GM12801 (cell line): ENCODE measurements around the gene GKN1.

ENCODE experiments used
- TF ChIP-seq, protein P1 (sequence below): IDR thresholded peaks from one replicate; pipeline ENCODE4 v1.5.1; 2011; ENCODE audit warnings: control low read depth; ENCODE audit not compliant: insufficient read length; ENCODE audit errors: extremely low read depth

GKN1 gene

DNA sequence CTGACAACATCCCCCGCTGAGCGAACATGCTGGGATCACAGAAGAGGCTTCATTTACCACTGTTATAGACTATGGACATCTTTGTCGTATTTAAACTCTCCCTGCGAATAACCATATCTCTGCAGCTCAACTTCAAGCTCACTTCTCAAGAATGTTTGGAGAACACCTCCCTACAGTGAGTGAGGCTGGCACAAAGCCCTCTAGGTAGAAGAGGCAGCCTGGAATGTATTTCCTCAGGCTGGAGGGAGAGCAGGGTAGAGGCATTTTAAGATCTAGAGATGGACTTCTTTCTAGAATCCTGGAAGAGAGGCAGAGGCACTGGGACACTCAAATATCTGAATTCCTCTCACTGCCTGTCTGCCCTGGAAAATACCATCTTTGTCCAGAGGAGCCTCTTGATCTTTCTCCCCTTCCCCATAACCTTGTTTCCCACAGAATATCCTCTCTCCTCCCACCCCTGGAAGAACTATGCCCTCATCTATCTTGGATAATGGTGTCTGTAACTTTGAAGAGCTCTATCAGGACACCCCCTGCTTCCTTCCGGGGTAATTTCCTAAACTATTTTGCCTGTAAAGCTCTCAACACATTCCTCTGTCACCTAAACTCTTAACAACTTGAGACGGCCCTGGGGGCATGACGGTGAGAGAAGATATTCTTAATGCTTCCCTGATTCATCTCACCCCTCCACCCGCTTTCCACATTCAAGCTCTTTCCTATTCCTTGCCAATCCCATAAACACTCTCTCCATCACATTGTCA lies 36.2 kb downstream of the GKN1 start:
- TF ChIP-seq, protein P1, sequence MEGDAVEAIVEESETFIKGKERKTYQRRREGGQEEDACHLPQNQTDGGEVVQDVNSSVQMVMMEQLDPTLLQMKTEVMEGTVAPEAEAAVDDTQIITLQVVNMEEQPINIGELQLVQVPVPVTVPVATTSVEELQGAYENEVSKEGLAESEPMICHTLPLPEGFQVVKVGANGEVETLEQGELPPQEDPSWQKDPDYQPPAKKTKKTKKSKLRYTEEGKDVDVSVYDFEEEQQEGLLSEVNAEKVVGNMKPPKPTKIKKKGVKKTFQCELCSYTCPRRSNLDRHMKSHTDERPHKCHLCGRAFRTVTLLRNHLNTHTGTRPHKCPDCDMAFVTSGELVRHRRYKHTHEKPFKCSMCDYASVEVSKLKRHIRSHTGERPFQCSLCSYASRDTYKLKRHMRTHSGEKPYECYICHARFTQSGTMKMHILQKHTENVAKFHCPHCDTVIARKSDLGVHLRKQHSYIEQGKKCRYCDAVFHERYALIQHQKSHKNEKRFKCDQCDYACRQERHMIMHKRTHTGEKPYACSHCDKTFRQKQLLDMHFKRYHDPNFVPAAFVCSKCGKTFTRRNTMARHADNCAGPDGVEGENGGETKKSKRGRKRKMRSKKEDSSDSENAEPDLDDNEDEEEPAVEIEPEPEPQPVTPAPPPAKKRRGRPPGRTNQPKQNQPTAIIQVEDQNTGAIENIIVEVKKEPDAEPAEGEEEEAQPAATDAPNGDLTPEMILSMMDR, result no peak

DNA sequence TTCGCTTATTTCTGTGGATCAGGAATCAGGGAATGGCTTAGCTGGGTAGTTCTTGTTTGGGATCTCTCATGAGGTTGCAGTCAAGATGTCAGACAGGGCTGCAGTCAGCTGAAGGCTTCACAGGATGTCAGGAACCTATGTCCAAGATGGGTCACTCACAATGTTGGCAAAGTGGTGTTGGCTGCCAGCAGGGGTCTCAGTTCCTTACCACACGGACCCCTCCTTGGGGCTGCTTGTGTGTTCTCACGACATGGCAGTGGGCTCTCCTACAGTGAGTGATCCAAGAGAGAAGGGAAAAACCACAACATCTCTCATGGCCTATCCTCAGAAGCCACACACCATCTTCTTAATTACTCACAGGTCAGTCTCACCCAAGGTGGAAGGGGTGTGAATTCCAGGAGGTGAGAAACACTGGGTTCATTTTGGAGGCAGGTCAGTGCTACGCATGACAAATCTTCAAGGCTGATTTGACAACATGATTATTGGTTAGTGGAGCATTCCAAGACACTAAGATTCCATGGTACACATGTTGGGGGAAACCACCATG lies 37.2 kb downstream of the GKN1 start:
- TF ChIP-seq, protein P1, result no peak

DNA sequence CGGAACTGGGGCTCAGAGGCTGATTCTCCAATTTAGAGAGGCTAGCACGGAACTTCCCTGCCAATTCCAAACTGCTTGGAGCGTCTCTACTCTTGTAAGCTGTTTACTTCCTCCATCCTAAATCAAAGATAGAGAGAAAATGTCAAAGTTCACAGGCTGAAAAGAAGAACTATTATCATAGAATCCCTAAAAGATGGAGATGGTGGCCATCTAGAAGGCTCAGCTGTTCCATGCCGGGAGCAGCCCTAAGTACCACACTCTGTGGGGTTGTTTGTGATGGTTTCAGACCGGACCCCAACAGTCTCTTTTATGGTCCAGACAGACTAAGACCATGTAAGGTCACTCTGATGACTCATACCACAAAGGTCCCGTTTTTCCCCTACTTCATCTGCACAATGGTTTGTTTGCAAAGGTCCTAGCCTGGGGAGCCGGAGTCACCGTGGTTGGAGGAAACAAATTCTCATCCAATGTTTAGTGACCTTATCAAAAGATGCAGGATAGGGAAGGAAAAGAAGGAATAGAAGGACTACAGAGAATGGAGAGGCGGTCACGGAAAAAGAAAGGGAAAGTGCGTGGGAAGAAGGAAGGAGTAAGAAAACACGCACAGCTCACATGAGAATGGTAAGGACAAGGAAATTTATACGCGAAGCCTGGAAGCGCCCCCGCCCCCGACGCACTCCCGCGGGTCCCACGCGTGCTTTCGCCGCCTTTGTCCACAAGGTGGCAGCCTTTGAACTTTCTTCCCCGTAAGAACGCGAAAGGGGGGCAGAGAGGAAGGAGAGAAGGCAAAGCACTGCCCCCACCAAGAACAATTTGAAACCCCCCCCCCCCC lies 38.1 kb downstream of the GKN1 start:
- TF ChIP-seq, protein P1, result no peak

DNA sequence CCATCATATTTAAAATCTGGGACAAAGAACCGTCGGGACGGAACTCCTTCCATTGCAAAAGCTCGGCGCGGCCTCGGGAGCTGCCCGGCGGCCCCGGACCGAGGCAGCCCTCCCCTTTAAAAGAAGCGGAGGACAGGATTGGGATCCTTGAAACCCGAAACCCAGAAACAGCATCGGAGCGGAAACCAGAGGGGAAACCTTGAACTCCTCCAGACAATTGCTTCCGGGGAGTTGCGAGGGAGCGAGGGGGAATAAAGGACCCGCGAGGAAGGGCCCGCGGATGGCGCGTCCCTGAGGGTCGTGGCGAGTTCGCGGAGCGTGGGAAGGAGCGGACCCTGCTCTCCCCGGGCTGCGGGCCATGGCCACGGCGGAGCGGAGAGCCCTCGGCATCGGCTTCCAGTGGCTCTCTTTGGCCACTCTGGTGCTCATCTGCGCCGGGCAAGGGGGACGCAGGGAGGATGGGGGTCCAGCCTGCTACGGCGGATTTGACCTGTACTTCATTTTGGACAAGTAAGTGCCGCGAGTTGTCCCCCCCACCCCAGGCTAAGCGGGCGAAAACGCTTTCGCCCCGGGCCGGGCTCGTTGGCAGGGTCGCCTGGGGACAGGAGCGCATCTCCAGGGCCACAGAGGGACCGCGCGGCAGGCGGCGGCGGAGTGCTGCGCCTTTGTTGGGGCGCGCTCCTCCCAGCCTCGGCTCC lies 38.9 kb downstream of the GKN1 start, which contains the start of gene ANTXR1:
Gene ANTXR1, plus strand, starts transcription at position 38 of the 698 bp plus-strand sequence. Its CDS starts 321 bp downstream, at position 359.
- TF ChIP-seq, protein P1, result no peak

DNA sequence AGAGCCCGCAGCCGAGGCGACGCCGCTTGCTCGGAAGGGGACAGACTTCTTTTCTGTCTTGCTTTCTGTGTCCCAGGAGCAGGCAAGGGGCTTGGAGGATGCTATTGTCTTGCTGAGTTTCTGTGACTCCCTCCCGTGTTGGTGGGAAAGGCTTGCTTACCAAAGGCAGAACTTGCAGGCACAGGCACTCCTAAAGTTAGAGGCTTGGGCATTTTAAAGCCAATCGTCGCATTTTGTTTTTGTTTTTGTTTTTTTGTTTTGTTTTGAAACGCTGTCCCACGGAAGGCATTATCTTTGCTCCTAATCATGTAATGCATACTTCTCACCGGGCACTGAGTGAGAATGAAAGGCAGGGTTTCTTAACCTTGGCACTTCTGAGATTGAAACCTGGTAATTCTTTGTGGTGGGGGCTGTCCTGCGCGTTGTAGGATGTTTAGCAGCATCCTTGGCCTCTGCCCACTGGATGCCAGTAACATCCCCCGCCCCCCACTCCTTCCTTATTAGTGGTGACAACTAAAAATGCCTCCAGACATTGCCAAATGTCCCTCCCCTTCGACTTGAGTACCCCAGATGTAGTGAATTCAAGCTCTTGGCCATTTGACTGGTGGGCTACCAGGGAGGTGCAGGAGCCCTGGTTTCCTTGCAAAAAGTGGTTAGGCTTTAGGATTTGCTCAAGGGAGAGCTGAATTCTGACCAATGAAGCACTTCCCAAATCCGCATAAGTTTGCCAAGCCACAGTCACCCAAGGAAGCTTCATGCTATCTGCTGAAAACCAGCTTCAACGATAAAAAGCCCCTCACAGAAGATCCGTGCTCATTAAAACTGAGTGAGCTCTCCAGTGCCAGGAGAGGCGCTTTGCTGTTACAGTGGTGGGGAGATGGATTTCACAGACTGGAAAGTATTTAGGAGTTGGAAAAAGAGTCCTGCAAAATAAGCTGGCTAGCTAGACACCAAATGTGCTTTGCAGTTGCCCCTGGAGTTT lies 39.7 kb downstream of the GKN1 start:
- TF ChIP-seq, protein P1, result no peak

DNA sequence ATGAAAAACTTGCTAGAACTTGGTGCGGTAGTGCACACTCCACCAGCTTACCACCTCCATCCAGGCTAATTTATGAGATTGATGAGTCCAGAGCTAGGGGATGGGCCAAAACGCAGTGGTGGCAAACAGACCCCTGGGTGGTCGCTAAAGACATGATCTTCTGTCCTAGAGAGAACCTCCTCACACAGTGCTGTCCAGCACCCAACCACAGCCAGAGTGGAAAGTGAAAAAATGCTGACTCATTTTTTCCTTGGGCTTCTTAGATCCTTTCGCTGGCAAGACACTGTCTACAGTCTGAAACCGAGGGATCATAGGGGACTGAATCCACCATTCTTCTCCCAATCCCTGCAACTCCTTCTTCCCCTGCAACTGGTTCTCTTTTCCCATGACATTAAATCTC lies 42.6 kb downstream of the GKN1 start:
- TF ChIP-seq, protein P1, result no peak
